ENCODE data around the gene KCNT1.

The KCNT1 gene

GRCh38 chr9:135802876-135803419 lies 101.0 kb downstream of the KCNT1 start:
- no peak for DNase-seq (ENCODE audit: low read depth)

GRCh38 chr9:135803441-135803840 lies 101.5 kb downstream of the KCNT1 start:
- DNase-seq (ENCODE audit: low read depth) = no peak

- peak; percentile 8 for DNase-seq (ENCODE audit: low read depth)
Observed at GRCh38 chr9:135804581-135805421, 102.8 kb downstream of the KCNT1 start.

- no peak for DNase-seq (ENCODE audit: low read depth)
Observed at GRCh38 chr9:135805422-135806022, 103.5 kb downstream of the KCNT1 start.

GRCh38 chr9:135809166-135809565 lies 107.2 kb downstream of the KCNT1 start:
- no peak for DNase-seq (ENCODE audit: low read depth)

- DNase-seq (ENCODE audit: low read depth) = no peak
Observed at GRCh38 chr9:135810806-135811575, 109.0 kb downstream of the KCNT1 start.

- DNase-seq (ENCODE audit: low read depth) = no peak
Observed at GRCh38 chr9:135811801-135812200, 109.8 kb downstream of the KCNT1 start.

GRCh38 chr9:135812961-135813360 lies 111.0 kb downstream of the KCNT1 start:
- DNase-seq (ENCODE audit: low read depth) = no peak

- DNase-seq (ENCODE audit: low read depth) = no peak
Observed at GRCh38 chr9:135813671-135814290, 111.8 kb downstream of the KCNT1 start.

- no peak for DNase-seq (ENCODE audit: low read depth)
Observed at GRCh38 chr9:135814421-135815095, 112.6 kb downstream of the KCNT1 start.

- no peak for DNase-seq (ENCODE audit: low read depth)
Observed at GRCh38 chr9:135815413-135815812, 113.4 kb downstream of the KCNT1 start.

- DNase-seq (ENCODE audit: low read depth) = no peak
Observed at GRCh38 chr9:135815830-135816650, 114.1 kb downstream of the KCNT1 start.

- no peak for DNase-seq (ENCODE audit: low read depth)
Observed at GRCh38 chr9:135816651-135816970, 114.6 kb downstream of the KCNT1 start.

- DNase-seq (ENCODE audit: low read depth) = no peak
Observed at GRCh38 chr9:135817951-135818717, 116.1 kb downstream of the KCNT1 start.

- DNase-seq (ENCODE audit: low read depth) = no peak
Observed at GRCh38 chr9:135818718-135819475, 116.9 kb downstream of the KCNT1 start.

- no peak for DNase-seq (ENCODE audit: low read depth)
Observed at GRCh38 chr9:135819905-135820304, 117.9 kb downstream of the KCNT1 start.

GRCh38 chr9:135820661-135821060 lies 118.7 kb downstream of the KCNT1 start:
- DNase-seq (ENCODE audit: low read depth) = no peak

- no peak for DNase-seq (ENCODE audit: low read depth)
Observed at GRCh38 chr9:135821116-135821515, 119.1 kb downstream of the KCNT1 start.

- no peak for DNase-seq (ENCODE audit: low read depth)
Observed at GRCh38 chr9:135821733-135822373, 119.9 kb downstream of the KCNT1 start.
